ENCODE results near the gene MRPS11.
A peak's percentile ranks its signal among the peaks of the same experiment; 100 is the strongest.
"Not testable (repeated sequence)": the region's sequence is repeated elsewhere in the genome, so short reads cannot be mapped to it uniquely, and the experiment has no call there.

Gene MRPS11

DNA sequence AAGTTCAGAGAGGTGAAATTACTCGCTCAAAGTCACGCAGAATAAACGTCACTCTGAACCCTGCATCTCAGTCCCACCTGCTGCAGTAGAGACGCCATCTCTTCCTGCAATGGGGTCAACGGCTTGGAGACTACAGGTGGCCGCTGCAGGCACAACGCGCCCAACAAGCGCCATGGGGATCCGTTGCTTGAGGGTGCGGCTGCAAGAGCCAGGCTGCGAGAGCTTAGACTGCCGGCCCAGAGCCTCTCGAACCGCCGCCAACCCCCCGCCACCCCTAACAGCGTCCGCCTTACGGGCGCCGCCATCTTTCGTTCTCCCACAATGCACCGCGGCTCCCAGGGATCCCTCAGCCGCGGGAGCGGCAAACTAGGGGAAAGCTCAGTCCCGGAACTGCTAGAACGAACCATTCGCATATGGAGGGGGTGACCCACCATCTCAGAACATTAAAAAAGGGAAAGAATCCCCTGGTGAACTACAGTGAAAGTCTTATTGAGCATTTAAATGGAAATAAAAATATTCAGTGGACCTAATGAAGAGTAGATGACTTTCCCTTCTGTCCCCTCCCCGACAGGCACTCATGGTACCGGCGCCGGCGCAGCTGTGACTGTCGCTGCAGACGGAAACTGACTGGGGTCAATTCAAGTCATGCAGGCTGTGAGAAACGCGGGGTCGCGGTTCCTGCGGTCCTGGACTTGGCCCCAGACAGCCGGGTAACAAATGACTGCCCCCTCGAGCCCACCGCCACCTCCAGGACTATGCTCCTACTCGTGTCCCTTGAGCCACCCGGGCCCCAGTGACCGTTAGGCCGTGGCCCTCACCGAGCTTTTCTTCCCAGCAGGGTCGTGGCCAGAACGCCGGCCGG, at the start of gene MRPS11, which contains the start of gene MRPL46:
Gene MRPS11, plus strand, starts transcription at position 636 of the 862 bp plus-strand sequence. Its CDS starts 10 bp downstream, at position 646.
Gene MRPL46, minus strand, starts transcription at position 316 of the 862 bp plus-strand sequence. Its CDS starts 11 bp downstream, at position 305.
- DNase-seq (ENCODE audit: low read depth, low spot score) = peak; percentile 59

GRCh38 chr15:88419830-88420229, 47.7 kb upstream of the MRPS11 start:
- DNase-seq (ENCODE audit: low read depth, low spot score) = no peak

DNA sequence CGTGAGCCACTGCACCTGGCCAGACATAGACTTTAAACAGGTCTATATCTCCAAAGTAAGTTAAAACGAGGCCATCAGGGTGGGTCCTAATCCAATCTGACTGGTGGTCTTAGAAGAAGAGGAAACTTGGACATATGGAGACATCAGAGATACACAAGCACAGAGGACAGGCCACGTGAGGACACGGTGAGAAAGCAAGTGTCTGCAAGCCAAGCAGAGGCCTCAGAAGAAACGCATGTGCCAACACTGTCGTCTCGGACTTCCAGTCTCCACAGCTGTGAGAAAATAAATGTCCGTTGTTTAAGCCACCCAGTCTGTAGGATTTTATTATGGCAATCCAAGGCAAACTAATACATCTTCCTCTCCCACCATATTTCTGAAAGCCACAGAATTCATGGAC, 44.2 kb upstream of the MRPS11 start:
- DNase-seq (ENCODE audit: low read depth, low spot score) = no peak

DNA sequence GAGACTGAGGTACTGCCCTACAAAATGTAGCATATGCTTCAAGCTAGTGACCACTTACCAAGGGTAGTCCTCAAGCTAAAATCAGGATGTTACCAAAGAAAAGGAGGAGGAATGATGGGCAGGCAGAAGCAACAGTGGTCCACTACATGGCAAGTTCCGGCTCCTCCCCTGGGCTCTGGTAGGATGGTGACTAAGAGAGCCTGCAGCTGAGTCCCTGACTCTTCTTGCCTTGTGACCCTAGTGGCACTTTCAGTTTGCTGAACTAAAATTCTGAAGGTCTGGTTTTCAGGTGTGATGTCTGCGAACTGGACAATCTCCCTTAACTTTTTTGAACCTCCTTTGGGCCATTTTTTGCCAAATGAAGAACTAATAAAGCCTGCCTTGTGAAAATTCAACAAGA, 41.2 kb upstream of the MRPS11 start:
- DNase-seq (ENCODE audit: low read depth, low spot score) = no peak

- no peak for DNase-seq (ENCODE audit: low read depth, low spot score)
These were observed 39.5 kb upstream of the MRPS11 start for GRCh38 chr15:88428053-88428452.

DNA sequence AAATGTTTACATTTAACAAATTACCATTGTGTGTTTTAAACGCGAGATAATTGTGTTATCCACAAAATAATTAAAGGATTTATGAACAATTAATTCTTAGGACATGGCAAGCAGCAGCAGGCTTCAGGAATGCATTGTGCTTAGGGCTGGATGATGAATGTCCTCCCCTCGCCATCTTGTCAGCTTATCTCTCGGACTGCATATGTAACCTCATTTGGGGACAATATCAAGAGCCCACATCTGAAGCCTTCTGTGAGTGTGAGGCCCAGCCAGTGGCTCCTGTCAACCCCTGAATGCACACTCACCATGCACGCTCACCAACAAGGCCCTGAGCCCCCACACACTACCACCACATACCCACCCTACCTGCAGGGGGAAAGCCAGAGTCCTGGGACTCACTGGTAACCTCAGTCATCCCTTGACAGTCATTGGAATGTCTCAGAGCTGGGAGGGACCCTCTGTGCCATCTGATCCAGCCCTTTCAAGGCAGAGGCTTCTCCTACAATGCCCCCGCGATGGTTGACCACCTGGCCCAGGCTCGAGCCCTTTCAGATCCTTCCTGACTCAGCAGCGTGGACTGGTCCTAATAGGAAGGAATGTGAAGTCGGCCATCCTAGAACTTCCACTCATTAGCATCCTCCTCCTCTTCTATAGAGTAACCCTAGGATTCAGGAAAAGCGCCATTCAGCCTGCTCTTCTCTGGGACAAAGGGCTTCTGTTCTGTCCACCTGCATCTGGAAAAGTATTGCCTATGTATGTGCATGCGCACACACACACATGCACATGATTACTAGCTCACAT, 38.5 kb upstream of the MRPS11 start:
- DNase-seq (ENCODE audit: low read depth, low spot score) = no peak

DNA sequence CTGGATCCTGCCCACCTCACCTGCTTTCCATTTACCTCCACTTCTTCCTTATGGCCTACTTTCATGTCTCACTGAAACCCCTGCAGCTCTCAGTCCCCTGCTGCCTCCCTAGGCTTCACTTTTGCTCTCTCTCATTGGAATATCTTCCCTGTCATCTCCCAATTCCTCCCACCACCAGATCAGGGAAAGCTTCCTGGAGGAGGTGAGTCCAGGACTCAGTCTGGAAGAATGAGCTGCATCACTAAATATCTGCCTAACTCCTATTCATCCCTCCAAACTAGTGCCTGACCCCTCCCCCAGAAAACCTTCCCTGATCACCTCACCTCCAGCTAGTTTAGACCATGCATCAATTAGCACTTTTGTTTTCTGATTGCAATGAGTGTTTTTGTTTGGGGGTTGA, 37.5 kb upstream of the MRPS11 start:
- no peak for DNase-seq (ENCODE audit: low read depth, low spot score)

DNA sequence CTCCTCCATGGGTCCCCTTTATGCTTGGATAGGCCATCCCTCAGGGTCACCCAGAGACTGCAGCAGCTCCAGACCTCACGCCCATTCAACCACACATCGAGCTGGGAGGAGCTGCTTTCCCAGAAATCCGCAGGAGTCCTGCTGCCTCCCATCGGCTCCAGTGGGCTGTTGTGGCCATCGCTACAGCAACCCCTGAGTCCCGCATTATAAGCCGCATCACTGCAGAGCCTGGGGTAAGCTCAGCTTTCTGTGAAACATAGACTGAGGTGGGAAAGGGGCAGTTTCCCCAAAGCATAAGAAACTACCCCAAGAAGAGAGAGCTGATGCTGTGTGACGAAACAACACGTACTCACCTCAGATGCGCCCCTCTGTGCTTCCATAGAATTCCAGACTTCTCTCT, 36.1 kb upstream of the MRPS11 start:
- DNase-seq (ENCODE audit: low read depth, low spot score) = no peak

- no peak for DNase-seq (ENCODE audit: low read depth, low spot score)
These were observed 34.3 kb upstream of the MRPS11 start for GRCh38 chr15:88433046-88433685.

DNA sequence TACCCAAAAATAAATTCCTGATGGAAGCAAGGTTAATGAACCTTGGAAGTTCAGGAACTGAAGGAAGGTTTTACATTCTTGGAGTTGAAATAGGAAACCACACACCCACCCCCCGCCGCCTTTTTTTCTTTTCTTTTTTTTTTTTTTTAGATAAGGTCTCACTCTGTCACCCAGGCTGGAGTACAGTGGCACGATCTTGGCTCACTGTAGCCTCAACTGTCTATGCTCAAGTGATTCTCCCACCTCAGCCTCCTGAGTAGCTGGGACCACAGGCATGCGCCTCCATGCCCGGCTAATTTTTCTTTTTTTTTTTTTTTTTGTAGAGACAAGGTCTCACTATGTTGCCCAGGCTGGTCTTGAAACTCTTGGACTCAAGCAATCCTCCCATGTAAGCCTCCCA, 33.4 kb upstream of the MRPS11 start:
- not testable (repeated sequence) for DNase-seq (ENCODE audit: low read depth, low spot score)

DNA sequence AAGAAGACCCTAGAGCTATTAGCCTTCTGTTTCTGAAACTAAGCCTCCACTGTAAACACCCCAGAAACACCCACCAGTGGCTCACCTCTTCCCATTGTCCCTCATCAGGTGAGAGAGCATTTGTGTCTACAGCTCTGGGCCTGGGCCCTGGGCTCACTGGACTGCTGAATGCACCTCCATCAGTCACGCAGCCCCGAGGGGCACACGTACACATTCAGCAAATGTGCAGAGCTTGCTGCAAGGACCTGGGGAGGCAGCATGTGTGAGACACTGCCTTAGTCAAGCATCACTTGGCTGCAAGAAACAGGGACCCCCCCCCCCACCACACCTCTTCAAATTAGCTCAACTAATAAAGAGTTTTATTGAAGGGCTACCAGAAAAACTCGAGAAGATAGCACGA, 29.3 kb upstream of the MRPS11 start:
- no peak for DNase-seq (ENCODE audit: low read depth, low spot score)

- no peak for DNase-seq (ENCODE audit: low read depth, low spot score)
These were observed 27.5 kb upstream of the MRPS11 start for GRCh38 chr15:88440021-88440420.

DNA sequence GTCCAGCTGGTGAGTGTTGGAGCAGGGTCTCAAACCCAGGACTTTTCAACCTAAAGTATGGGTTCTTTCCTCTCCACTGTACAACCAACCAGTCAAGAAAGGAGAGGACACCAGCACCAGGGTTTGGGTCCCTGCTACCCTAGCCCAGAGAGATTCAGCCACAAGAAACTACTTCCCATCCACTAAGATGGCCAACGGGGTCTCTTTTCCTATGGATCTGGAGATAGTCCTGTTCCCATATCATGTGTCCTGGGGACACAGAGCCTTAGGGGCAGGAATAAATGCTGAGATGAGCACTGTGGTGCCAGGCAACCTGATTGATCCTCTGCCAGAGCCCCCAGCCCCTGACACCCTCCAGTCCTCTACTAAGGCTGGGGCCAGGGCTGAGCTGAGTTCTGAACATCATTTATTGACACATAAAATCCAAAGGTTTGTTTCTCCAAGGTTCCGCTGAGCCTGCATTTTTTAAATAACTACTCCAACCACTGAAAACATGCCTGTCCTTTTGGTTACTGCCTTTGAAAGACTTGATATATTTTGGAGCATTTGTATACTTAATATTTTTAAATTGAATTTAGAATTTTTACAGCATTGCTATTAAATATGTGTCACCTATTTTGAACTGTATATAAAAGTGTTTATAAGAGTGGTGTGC, 26.3 kb upstream of the MRPS11 start:
- DNase-seq (ENCODE audit: low read depth, low spot score) = no peak

DNA sequence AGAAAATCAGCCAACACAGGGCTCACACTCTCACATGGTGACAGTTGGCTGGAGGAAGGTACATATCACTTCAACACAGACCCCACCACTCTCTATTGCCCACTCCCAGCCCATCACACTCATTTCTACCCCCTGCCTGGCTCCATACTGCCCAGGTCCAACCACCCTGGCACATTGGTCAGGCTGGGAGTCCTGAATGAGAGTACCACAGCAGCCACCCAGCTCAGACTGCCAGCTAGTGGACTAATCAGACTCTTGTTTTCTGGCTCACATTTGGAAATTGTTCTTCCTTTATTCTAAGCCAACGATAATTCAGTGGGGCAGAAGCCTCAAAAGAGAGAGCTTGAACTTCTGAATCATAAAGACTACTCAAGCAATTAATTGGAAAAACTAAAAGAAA, 20.3 kb upstream of the MRPS11 start:
- no peak for DNase-seq (ENCODE audit: low read depth, low spot score)

GRCh38 chr15:88447741-88448140, 19.8 kb upstream of the MRPS11 start:
- no peak for DNase-seq (ENCODE audit: low read depth, low spot score)

- no peak for DNase-seq (ENCODE audit: low read depth, low spot score)
These were observed 18.5 kb upstream of the MRPS11 start for GRCh38 chr15:88448991-88449461.

DNA sequence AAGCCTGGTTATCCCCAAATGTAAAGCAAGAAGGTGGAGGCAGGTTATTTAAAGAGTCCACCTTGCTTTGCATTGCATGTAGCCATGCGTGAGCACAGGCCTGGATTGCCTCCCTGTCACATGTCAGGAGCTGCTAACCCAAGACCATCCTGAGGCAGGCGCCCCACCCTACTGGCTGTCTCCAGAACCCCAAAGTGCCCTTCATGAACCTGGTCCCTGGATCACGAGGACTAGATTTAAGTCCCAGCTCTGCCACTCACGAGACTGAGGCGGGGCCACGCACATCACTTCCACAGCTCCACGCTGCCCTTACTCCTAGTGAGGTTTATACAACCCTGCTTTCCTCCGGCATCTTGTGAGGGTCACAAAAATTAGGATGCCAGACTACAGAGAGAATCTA, 17.9 kb upstream of the MRPS11 start:
- DNase-seq (ENCODE audit: low read depth, low spot score) = no peak

GRCh38 chr15:88450125-88450798, 17.2 kb upstream of the MRPS11 start:
- no peak for DNase-seq (ENCODE audit: low read depth, low spot score)

DNA sequence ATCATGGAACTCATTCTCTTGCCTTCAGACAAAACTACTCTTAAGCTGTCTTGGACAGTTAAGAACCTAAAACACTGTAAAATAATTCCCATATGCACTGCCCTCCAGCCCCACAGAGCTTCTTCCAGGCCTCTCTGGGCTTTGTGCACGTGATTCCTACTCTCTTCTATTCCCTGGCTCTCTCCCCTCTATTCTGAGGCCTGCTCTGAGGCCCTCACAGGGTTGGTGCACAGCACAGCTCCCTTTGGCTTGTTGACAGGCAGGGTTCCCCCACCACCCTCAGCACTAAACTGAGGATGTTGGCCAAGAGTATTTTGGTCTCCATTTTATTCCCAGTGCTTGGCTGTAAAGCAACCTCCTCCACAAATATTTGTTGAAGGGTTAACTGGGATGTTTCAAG, 13.9 kb upstream of the MRPS11 start:
- no peak for DNase-seq (ENCODE audit: low read depth, low spot score)

GRCh38 chr15:88454236-88454635, 13.3 kb upstream of the MRPS11 start:
- DNase-seq (ENCODE audit: low read depth, low spot score) = no peak
